GM21576 (cell line): ENCODE measurements around the gene EIF3J.
"Not testable (repeated sequence)": the region's sequence is repeated elsewhere in the genome, so short reads cannot be mapped to it uniquely, and the experiment has no call there.

Experiments used
- ATAC-seq: cut with Tn5 transposase; IDR thresholded peaks from one replicate; pipeline ENCODE4 v1.9.1; 2021; ENCODE audit warnings: mild to moderate bottlenecking, moderate library complexity; ENCODE audit not compliant: unreplicated experiment

EIF3J gene

DNA sequence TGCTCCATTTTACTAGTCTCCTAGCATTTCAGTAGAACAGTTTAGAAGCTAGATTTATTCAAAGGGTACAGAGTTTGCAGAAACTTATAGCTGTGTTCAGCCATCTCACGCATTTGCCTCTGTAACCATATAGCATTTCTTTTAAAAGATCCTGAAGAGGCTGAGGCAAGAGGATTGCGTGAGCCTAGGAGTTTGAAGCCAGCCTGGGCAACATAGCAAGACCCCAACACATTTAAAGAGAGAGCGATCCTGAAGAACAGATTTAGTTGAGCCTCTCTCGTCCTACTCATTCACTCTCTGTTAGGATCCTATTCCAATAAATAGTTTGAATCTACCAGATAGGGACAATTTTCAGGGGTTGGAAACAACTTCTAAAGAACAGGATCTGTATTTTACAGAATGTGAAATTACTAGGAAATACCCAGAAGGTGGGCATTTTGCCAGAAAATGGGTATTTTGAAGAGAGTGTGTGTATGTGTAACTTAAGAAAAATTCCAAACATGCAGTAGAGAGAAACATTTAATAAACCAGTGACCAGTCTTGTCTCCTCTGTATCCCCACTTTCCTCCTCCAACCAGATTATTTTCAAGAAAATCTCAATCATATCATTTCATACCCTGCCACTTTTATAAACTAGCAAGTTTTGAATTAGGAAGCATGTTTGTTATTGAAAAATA lies 4.5 kb downstream of the EIF3J start:
- no peak for ATAC-seq

- no peak for ATAC-seq
Observed at GRCh38 chr15:44542596-44542995, 5.6 kb downstream of the EIF3J start.

GRCh38 chr15:44544745-44545144 lies 7.8 kb downstream of the EIF3J start:
- ATAC-seq, result not testable (repeated sequence)

GRCh38 chr15:44545913-44546802 lies 9.2 kb downstream of the EIF3J start:
- ATAC-seq, result peak; percentile 59

DNA sequence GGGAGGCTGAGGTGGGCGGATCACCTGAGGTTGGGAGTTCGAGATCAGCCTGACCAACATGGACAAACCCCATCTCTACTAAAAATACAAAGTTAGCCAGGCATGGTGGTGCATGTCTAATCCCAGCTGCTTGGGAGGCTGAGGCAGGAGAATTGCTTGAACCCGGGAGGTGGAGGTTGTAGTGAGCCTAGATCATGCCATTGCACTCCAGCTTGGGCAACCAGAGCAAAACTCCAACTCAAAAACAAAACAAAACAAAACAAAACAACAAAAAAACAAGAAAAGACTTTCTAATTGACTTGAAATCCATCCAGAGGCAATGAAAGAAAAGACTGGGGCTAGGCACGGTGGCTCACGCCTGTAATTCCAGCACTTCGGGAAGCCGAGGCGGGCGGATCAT lies 12.2 kb downstream of the EIF3J start:
- not testable (repeated sequence) for ATAC-seq

- ATAC-seq, result no peak
Observed at GRCh38 chr15:44550256-44550655, 13.3 kb downstream of the EIF3J start.

DNA sequence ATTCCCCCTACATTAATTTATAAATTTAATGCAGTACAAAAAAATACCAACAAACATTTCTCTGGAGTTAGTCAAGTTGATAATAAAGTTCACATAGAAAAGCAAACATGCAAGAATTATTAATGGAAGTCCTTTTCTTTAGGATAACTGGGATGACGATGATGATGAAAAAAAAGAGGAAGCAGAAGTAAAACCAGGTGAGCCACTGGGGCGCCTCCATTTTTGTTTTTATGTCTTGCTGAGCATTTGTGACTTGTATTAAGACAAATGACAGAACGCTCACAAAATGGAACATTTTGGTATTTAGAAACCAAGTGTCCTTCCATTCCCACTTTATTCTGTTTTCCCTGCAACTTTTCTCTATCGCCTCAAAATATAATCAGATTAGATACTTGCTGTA lies 13.8 kb downstream of the EIF3J start:
- no peak for ATAC-seq

DNA sequence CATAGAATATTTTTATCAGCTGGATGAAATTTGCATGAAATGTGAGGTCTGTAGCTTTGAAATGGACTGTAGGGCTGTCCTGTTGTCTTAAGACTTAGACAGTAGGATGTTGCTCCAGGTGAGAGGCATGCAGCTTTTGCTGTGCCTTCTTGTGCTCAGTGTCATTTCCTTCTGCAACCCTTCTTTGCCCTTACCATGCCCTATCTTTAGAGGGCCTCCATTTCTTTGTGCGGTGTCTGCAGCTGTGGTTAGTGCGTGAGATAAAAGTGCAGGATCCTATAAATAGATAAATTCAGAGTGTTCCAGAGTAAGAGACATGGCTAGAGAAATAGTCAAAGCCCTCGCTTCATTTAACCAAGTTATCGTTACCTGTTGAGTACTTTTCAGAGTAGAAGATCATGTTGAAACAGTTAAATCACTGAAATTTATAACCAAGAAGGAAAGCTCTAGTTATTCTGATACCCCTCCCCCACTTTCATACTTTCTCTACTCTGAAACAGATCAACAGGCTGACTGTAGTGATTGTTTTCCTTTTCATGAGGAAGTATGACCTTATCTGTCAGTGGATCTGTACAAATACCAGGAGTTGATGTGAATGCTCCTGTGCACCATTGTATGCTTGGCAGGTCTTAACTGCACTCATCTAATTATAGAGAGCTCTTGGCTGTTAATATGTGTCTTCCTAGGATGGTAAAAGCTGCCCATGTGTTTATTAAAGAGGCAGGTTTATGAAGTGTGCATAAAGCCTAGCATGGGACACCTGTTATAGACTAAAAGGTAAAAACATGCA lies 18.2 kb downstream of the EIF3J start:
- no peak for ATAC-seq

DNA sequence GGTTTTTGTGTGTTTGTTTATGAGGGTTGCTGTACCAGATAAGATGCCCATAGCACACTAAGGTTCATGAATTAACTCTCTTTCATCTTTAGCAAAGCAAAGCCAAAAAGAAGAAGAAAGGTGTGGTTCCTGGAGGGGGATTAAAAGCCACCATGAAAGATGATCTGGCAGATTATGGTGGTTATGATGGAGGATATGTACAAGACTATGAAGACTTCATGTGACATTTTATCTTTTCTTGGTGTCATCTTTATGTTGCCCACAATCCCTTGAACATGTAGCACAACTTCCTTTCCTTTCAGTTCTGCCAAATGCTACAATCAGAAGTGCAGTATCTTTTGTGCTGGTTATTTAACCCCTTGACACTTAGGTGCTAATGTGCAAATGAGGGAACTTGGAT lies 24.0 kb downstream of the EIF3J start:
- not testable (repeated sequence) for ATAC-seq

GRCh38 chr15:44565387-44566154 lies 28.6 kb downstream of the EIF3J start:
- no peak for ATAC-seq

- no peak for ATAC-seq
Observed at GRCh38 chr15:44566155-44566540, 29.2 kb downstream of the EIF3J start.

- ATAC-seq, result no peak
Observed at GRCh38 chr15:44568338-44568737, 31.4 kb downstream of the EIF3J start.

DNA sequence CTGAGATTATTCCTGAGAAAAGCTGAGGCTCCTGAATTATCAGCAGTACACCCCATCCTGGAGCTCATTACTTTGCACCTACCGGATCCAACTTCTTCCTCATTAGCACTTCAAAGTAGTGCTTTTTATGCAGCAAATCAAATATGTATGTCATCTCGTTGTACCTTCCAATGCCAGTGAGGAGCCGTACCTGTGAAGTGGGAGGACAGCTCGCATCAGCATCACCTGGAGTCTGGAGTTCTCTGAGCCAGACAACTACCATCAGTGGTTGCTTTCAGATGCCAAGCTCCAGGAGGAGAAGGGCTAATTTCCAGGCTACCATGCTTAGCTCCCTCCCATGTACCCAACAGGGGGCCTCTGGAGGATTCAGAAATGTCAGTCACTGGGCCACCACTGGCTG lies 32.4 kb downstream of the EIF3J start:
- ATAC-seq, result no peak

GRCh38 chr15:44570361-44570760 lies 33.4 kb downstream of the EIF3J start:
- ATAC-seq, result no peak

DNA sequence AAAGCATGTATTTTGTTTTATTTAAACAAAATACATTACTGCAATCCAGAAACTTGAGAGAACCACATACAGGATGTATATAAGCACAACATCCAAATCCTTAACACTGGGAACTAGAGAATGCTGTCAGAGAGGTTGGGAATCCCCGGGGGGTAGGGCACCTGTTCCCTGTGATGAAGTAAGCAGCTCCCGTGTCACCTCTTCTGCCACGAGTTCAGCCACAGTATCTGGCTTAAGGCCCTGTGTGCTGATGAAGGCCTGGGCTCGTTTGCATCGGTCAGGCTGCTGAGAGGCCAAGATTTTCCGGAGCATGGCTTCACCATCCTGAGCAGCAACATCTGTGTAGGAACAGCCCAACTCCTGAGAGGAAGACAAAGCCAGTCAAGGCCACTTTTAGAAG lies 36.4 kb downstream of the EIF3J start:
- ATAC-seq, result no peak

DNA sequence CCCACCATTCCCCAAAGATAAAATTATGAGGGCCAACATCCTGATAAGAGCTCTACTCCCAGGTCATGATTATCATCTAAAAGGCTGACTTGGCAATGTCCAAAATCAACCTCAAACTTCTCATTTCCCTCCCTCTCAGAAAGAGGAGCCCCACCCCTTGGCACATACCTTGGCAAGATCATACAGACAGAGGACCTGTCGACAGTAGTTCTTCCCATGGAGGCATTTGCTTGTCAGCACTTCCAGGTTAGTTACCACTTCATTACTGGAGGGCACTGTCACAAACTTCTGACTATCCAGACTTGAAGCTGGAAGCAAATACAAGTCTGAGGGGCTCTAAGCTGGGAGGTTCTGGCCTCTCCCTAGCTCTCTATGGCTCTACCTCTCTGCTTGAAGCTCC lies 37.8 kb downstream of the EIF3J start:
- ATAC-seq, result no peak

- no peak for ATAC-seq
Observed at GRCh38 chr15:44580105-44580504, 43.2 kb downstream of the EIF3J start.

DNA sequence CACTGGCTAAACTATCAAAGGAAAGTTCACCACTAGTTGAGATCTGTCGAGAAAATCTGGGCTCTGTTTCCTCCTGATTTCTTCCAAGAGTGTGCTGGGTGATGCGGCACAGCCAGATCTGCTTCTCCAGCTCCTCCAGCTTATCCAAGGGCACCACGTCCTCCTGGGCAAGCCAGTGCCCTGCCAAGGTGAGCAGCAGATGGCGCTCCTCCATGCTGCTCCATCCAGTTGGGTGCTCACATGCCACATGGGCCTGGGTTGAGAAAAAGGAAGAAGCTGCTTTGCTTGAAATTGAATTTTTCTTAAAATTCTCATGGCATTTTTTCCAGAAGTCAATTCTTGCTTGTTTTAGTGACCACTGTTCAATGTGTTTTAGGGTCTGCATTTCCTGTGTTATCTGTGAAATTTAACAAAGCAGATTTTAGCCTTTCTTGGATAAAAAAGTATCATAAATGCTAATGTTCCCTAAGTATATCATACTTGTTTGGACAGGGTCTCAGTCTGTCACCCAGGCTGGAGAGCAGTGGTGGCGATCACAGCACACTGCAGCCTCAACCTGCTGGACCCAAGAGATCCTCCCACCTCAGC lies 47.3 kb downstream of the EIF3J start:
- ATAC-seq, result no peak

GRCh38 chr15:44585633-44586032 lies 48.7 kb downstream of the EIF3J start:
- ATAC-seq, result no peak

GRCh38 chr15:44588541-44588940 lies 51.6 kb downstream of the EIF3J start:
- no peak for ATAC-seq
